ENCODE data around the gene RASEF.

Gene RASEF

DNA sequence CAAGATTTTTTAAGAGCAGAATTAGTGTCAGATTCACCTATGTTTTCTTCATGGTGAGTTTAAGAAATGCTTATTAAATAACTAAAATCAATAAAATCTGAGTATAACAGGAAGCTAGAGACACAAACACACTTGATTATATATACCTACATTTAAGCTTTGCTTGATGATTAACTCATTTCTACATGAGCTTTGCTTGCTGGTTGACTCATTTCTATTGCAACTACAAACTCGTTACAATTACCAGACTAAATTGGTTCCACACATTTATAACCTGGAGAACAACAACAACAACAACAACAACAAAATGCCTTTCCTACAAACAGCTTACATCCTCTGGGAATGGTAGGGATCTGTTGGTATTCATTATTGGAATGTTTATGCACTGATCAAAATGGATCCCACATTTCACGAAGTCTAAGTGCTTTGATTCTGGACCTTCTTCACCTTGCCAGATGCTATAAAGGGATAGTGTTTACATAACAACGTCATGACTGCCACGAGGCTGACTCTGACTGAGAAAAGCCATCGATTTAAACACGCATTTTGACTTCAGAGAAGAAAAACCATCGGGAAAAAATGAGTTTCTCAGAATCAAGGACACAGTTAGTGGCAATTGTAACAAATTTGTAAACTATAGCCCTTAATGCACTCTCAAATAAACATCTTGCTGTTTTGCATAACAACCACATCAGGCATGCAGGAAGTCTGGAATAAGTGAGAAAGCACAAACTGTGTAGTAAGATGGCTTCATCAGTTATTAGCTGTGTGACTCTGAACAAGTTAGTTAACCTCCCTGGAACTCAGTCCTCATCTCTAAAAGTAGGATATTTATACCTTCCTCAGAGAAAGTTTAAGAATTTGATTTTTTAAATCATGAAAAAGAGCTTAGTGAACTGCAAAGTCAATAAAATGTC is 49.8 kb downstream of the RASEF start:
- no peak for DNase-seq (ENCODE audit: low spot score)

DNA sequence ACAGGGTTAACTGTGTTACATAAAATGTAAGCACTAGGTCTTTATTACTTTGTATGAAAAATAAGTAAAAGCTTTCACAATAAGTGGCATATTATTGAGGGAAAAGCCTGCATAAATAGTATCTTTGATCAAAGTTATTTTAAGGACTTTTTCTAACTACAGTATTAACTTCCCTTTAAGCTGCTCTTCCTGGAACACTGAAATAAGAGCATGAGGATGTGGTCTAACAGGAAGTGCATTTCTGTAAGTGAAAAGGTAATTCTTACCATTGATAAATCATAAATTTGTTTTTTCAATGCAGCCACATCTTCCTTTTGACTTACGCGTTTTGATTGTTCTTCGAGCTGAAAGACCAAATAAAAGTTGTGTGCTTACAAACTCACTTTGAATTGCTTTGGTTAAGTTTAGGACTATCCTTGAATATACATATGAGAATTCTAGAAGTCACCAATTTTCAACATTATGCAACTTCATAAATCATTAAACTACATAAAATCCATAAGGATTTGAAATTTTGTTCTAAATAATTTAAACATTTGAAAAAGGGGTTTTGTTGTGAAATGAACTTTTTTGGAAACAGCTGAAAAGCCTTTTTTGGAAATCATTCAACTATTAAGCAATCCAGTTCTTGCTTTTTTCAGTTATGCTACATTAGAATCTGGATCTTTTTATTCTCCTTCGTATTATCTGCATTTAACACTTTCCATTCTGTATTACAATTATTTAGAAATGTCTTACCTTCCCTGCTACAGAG is 50.6 kb downstream of the RASEF start:
- no peak for DNase-seq (ENCODE audit: low spot score)

DNA sequence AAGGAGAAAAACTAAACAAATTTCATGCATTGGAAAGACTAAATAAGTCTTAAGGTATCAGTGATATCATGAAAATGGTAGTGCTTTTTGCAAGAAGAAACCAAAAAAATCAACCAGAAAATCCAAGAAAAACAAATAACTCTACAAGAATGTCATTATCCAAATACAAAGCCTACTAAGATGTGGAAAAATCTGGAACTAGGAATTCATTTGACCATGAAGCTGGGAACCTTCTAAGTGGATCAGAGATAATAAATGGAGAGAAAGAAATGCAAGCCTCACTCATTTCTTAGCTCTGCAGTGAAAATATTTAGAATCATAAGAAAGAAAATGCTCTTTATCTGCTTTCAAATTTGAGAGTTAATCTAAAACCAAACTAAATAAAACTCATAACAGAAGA is 51.3 kb downstream of the RASEF start:
- DNase-seq (ENCODE audit: low spot score): no peak

DNA sequence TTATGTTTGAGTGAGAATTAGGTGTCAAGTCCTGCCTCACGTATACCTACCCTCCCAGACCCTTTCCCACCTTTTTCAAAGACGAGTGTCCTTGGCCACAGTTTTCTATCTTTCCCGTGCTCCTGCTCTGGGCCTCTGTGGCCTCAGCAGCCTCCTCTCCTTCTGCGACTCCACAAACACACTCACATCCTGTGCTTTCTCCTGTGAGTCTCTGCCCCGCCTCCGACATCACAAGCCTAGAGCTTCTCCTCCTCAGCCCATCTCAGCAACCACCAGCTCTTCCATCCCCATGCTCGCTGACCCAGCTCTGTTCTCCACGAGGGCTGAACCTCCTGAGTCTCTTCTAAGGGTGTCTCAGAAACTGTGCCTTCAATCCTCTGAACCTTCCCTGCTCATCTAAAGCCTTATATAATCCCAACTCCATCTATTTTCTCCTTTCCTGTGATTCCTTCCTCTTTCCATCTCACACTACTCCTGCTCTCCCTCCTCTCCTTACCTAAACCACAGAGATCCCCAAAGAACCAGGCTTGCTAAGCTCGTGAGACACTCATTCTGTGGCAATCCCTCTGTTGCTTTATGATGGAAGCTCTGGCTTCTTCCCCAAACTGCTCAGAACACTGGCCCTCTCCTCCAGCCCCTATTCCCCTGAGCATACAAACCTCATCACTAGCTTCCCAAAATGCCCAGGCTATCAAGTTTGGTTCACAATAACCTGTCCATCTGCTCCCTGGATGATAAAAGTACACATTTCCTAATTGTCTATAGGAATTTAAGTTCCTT is 55.2 kb downstream of the RASEF start:
- DNase-seq (ENCODE audit: low spot score): no peak

DNA sequence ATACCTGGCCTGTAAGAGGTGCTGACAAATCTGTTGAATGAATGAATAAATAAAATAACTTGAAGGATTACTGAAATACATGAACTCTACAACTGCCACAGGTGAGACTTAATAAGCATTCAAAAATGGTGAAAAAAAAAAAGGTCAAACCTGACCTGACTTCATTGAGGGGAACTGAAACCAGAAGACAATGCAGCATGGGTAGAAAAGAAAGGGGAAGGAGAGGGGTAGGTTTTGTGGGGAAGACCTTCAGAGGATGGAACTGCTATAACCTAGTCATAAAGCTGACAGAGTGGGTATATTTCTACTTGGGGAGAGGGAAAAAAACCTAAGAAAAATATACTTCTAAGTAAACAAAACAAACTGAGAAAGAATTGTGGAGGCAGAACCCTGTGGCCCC is 56.6 kb downstream of the RASEF start:
- no peak for DNase-seq (ENCODE audit: low spot score)

DNA sequence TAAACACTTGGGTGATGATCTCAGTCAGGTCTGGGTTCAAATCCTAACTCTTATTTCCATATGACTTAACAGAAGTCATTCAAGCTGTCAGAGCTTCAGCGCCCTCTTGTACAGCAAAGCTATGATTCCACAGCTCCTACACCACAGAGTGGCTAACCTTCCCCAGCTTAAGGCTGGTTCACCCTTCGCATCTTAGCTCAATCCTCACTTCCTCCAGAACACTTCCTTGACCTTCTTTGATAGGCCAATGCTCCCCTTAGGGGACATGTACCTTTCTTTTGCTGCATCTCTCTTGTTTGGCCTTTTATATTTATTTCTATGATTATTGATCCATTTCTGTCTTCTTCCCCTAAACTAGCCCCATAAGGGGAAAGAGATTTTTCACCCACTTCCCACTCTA is 57.0 kb downstream of the RASEF start:
- DNase-seq (ENCODE audit: low spot score): no peak

DNA sequence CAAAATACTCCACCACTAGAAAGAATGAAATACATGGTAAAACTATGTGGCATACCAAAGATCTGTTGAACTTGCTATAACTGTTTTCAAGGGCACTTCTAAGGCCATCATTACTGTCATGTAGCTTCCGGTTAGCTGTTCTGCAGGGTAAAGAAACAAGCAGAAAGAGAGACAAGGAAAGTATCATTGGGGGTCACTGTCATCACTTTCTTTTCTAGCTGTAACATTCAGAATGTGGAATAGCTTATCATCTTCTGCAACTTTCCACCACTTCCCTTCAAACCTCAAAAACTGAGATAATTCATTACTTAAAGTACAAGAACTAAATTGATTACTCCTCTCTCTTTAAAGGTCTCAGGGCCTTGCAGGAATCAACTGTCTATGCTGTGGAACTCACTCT is 57.6 kb downstream of the RASEF start:
- DNase-seq (ENCODE audit: low spot score): no peak

DNA sequence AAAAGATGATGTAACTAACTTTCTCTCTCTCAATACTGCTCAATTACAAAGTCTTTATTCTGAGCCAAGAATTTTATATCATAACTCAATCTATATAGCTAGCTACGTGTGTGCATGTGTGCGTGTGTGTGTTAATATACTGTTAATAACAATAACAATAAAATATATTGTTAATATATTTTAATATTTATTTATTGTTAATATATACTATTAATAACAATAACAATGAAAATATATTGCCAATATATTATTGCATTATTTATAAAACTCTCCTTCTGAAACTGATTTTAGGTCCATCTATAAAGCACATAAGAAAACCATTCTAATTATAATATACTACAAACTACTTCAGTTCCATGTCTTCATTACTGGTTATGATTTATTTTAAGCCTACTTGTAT is 60.6 kb downstream of the RASEF start:
- no peak for DNase-seq (ENCODE audit: low spot score)

DNA sequence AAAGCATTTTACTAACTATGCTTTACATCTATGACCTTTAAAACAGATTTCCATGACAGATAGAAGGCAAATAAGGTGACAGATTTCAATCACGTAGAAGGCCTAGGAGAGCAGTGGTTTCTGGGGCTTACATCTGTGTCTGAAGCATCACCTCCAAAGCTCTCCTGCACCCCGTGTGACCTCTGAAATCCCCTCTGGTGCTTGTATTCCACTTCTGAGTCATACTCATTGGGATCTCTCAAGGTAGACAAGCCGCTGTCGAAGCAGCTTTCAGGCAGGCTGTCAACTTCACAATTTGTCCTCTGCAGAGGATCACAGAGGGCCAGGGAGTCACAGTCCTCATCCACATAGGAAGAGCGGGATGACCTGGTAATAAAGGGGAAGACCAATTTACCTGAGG is 62.2 kb downstream of the RASEF start:
- no peak for DNase-seq (ENCODE audit: low spot score)

DNA sequence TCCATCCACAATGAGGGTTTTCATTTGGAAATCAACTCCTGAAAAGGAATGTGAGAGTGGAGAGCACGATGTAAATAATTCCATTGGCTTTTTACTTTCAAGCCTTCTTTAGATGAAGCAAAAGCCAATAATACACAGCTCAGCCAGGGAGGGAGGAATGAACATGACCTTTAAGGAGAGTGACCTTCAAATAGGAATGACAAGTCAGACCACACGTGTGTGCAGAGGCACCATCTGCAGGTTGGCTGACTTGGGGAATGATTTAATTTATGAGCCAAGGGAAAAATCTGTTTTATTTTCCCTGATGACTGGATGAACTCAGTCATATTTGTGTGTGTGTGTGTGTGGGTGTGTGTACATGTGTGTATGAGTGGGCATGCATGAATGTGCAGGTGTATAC is 64.5 kb downstream of the RASEF start:
- DNase-seq (ENCODE audit: low spot score): no peak

DNA sequence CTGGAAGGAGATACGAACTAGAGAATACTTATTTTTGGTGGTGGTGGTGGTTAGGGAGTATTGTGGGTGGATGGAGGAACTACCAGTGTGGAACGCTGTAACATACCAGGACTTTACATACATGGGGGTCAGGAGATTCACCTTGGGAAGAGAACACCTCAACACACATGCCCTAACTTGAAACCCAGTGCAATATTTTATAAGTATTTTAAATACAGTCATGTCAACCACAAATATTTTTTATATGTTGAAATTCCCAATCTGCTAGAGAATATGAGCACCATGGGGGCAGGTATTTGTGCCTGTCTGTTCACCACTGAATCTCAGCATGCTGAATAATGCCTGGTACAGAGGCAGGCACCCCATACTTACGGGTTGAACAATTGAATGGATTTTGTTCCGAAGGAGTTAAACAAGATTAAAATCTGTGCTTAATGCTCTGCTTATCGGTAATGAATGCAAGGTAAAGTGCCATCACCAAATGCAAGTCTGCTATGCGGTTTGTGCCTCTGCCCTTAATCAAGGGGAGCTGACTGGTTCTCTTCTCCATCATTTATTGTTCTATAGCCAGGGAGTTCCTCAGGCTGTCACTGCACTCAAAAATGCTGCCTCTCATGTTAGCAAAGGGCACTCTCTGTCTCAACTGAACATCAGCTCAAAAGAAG is 65.3 kb downstream of the RASEF start:
- no peak for DNase-seq (ENCODE audit: low spot score)

DNA sequence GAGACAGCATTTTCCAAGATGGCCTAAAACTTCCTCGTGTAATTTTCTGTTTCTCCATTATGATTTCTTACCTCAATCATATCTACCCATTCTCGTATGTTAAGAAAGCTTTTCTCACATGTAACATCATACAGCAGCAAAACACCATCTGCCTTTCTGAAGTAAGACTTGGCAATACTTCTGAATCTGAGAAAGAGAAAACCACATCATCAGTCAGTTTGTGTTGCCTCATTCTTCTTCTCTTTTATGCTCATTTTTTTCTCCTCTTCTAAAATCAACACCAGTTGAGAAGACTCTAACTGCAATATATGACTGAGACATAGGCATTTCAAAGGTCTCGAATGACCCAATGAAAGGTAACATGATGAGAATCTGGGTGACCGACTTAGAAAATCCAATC is 66.0 kb downstream of the RASEF start:
- DNase-seq (ENCODE audit: low spot score): no peak

DNA sequence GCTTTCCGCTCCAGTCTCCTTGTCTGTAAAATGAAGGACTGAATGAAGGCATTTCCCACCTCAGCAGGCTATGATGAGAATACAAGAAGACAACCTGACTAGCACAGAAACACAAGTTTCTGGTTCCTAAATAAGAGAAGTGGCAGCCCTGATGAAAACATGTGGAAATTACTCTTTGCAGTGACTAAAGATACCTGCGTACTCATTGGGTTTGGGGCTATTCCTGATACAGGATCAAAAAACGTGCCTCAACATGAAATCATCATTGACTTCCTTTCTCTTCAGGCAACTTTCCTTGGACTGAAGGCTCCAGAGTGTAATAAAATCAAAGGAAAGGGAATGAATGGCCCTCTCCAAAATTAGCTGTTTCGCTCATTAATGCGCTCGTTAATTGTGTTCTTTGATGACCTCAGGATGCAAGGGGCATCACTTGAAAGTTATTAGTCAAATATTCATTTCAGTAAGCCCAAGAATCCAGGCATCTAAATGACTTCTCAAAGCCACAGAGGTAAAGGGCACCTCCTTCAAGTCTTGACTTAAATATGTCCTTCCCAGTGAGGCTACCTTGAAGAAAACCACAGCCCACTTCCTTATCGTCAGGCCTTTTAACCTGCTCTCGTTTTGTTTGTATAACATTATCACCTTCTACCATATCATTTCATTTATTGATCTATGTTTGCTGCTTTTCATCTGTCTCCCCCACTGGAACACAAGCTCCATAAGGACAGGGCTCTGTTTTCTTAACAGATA is 68.9 kb downstream of the RASEF start:
- DNase-seq (ENCODE audit: low spot score): no peak

DNA sequence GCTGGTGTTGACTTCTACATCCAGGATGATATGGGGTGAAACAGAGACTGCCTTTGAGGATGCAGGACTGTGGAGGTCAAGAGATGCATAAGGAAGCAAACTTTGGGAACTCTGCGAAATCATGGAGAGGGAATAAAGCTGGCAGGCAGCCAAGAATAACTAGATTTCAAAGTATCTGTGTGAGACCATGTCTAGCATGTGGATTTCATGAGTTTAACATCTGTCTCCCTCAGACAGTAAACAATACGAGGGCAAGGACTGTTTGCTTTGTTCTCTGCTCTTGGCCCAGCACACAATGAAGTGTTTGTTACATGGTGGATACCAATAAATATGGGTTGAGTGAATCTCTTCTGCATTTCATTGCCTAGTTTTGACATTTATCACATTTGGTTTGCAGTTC is 71.3 kb downstream of the RASEF start:
- no peak for DNase-seq (ENCODE audit: low spot score)

DNA sequence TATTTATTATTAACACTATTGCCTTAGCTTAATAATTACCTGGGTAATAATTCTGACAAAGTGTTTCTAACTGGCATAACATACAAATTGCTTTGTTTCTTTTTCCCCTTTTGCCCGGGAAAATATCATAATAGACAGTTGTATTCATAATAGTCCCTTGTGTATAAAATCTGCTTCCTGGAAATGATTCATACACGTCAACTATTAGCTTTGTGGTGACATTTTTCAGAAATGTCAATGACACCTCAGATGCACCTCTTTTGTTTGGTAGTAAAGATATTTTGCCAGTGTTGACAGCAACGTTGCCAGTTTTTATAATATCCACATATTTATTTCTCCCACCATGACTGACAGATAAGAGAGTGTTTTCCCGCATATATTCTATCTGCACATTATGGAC is 73.0 kb downstream of the RASEF start:
- DNase-seq (ENCODE audit: low spot score): no peak

DNA sequence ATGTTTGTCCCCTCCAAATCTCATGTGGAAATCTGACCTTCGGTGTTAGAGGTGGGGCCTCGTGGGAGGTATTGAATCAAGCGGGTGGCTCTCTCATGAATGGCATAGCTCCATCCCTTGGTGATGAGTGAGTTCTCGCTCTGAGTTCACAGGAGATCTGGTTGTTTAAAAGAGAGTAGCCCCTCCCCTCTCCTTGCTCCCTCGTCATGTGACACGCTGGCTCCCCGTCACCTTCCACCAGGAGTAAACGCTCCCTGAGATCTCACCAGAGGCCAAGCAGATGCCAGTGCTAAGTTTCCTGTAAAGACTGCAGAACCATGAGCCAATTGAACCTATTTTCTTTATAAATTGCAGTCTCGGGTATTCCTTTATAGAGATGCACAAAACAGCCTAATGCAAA is 74.5 kb downstream of the RASEF start:
- DNase-seq (ENCODE audit: low spot score): no peak

DNA sequence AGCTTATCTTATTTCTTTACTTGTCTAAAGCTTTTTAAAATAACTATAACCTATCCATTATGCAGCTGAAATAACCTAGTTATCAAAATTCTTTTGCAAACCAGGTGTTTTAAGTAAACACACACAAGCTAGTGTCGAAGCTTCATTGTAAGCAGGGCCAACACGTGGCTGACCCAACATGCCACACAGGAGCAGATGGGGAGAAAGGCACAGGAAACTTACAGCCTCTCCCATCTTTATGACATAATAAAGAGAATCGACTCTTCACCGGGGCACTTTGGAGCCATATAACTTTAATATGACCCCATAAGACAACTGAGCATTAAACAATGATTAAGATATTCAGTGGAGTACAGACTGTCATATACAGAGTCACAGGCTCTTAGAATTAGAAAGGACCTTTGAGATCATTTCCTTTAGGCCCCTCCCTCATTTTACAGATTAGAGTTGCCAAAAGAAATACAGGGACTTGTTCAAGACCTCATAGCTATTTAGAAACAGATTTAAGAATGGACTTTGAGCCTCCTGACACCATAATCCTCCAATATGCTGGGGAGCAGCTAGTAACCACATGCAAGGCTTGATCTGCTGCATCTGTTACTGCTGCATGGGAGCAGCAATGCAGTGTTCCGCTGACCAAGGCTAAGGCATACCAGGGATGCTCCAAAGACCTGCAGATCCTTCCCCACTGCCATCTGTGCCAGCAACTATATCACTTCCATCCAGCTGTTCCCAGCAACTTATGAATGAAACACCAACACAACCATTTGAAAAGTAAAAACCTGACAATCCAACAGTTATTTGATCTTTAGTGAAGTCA is 75.4 kb downstream of the RASEF start:
- no peak for DNase-seq (ENCODE audit: low spot score)

DNA sequence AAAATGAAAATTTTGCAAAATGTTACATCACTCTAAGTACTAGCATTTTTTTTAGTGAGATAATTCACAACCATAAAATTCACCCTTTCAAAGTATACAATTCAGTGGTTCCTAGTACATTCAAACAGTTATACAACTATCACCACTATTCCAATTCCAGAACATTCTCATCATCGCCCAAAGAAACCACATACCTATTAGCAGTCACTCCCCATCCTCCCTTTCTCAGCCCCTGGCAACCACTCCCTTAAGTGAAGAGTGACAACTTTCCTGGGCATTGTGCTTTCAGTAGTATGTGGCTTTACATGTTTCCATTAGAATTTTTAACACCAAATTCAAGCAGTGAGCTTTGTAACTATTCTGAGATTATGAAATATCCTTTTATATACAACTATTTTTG is 81.4 kb downstream of the RASEF start:
- DNase-seq (ENCODE audit: low spot score): no peak

DNA sequence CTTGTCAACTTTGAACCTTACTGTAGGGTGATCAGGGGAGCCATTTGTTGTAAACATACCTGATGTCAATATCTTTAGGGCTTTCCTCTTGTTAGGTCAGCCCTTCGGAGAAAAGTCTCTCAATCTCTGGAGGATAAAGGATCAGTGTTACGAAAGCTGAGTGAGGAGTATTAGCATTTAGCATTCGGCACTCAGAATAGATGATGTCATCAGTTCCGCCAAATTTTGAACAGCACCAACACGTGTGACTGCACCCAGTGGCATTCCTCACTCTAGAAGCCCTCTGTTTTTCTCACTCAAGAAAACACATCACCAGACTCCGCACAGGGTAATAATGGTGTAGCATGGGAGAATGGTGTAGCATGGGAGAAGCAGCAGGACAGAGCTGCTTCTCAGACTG is 87.8 kb downstream of the RASEF start:
- no peak for DNase-seq (ENCODE audit: low spot score)

DNA sequence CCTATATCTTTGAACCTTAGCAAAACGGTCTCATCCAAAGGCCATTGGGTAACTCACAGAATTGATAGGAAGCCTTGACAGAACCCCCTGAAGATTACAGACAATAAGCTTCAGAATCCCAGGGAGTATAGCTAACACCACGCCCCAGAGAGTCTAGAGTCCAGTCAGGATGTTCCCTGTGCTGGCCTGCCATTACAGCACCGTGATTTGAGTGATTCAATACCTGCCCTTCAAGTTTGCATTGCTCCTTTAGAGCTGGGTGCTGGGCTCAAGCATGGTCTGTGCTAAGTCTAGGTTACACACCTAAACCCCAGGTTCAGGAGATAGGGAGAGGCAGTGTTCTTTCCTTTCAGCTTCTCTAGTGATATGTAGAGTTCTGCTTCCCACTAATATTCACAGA is 90.5 kb downstream of the RASEF start:
- no peak for DNase-seq (ENCODE audit: low spot score)

DNA sequence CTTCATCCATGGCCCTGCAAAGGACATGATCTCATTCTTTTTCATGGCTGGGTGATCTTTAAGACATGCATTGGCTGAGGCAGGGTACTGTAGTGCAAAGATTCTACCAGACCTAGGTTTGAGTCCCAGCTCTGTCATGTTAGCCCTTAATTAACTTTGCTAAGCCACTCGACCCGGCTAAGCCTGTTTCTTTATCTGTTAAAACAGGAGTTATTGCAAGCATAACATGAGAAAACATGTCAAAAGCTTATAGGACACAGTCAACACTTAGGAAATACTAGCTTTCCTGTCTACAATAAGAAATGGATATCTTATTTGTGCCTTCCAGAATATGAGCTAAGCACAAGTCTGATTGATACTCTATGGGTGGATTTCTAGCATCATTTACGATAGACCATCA is 92.6 kb downstream of the RASEF start:
- DNase-seq (ENCODE audit: low spot score): no peak

Measured in NAMALWA (cell line).